SK-N-MC (cell line): Measurements from ENCODE around the gene PPP1R18.

ENCODE experiments used
- DNase-seq: peaks from one replicate; pipeline ENCODE4 v3.0.0-alpha.2; 2011; ENCODE audit warnings: low read depth, low spot score
- H3K27ac ChIP-seq: fragments of 200-600 bp; sonication (generic); 2 replicates; pipeline ENCODE4 v1.5.1; 2016; ENCODE audit warnings: mixed run types
- H3K36me3 ChIP-seq: fragments of 200-600 bp; sonication (generic); 2 replicates; pipeline ENCODE4 v1.6.1; 2017; ENCODE audit warnings: antibody characterized with exemption, low read length, mixed read lengths; ENCODE audit not compliant: insufficient read depth
- H3K4me3 ChIP-seq: fragments of 200-600 bp; sonication (generic); 2 replicates; pipeline ENCODE4 v1.5.1; 2016
- H3K9ac ChIP-seq: fragments of 200-600 bp; sonication (generic); 2 replicates; pipeline ENCODE4 v1.8.0; 2017; ENCODE audit warnings: mixed run types, mixed read lengths; ENCODE audit not compliant: insufficient read length
- H3K9me3 ChIP-seq: fragments of 200-600 bp; sonication (generic); 2 replicates; pipeline ENCODE4 v1.6.1; 2017; ENCODE audit warnings: low read depth, mild to moderate bottlenecking, antibody characterized with exemption, low read length, moderate library complexity, mixed read lengths
- EZH2 ChIP-seq: fragments of 200-600 bp; sonication (generic); IDR thresholded peaks from one replicate; pipeline ENCODE4 v1.6.1; 2017; ENCODE audit warnings: antibody characterized with exemption
- FOXP2 ChIP-seq: optimal IDR thresholded peaks from 2 replicates; pipeline ENCODE3; 2011; ENCODE audit warnings: mild to moderate bottlenecking, moderate library complexity; ENCODE audit not compliant: insufficient read depth; ENCODE audit errors: extremely low read length, control extremely low read depth
- POLR2AphosphoS5 ChIP-seq: IDR thresholded peaks from 2 replicates; pipeline ENCODE4 v1.6.1; 2012; ENCODE audit warnings: mild to moderate bottlenecking, low read depth, low read length, borderline replicate concordance

PPP1R18 gene

DNA sequence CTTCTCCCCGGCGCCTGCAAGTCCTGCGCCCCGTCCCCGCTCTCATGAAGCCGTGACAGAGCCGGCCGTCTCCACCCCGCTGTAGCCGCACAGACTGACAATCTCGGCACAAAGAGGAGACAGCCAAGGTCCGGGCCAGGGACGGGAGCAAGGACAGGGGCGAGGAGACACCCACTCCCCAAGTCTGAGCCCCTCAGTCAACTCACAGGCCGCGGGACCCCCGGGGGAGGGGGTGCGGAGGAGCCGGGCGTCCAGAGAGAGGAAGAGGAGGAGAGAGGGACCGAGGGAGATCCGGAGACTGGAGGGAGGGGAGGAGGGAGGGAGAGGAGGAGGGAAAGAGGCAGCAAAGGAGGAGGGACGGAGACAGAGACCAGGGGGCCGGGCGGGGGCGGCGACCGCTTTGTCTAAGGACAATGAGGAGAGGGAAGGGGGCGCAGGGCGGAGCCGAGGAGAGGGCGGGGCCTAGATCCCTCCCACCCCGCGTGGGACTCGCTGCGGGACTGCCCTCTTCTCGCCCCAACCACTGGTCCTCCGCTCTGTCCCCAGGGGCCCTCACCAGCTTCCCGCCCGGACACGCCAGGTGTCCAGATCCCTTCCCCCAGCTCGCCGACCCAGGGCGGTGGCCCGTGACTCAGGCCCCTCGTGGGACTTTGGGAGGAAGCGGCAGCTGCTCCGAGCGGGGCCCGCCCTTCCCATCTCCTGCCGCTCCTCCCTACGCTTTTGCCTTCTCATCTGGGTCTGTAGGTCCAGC is 638 bp upstream of the PPP1R18 start:
- peak overlapping the region; percentile 96 for H3K4me3 ChIP-seq
- no peaks in the 10 kb centered on the region for H3K9me3 ChIP-seq
- peak overlapping the region; percentile 81 for H3K9ac ChIP-seq
- H3K27ac ChIP-seq: peak overlapping the region; percentile 54; the same call in 1 of the 2 replicates
- TF ChIP-seq FOXP2 (no peak), POLR2AphosphoS5 (peak; percentile 72)
- H3K36me3 ChIP-seq: no peaks in the 10 kb centered on the region
- DNase-seq: no peak

DNA sequence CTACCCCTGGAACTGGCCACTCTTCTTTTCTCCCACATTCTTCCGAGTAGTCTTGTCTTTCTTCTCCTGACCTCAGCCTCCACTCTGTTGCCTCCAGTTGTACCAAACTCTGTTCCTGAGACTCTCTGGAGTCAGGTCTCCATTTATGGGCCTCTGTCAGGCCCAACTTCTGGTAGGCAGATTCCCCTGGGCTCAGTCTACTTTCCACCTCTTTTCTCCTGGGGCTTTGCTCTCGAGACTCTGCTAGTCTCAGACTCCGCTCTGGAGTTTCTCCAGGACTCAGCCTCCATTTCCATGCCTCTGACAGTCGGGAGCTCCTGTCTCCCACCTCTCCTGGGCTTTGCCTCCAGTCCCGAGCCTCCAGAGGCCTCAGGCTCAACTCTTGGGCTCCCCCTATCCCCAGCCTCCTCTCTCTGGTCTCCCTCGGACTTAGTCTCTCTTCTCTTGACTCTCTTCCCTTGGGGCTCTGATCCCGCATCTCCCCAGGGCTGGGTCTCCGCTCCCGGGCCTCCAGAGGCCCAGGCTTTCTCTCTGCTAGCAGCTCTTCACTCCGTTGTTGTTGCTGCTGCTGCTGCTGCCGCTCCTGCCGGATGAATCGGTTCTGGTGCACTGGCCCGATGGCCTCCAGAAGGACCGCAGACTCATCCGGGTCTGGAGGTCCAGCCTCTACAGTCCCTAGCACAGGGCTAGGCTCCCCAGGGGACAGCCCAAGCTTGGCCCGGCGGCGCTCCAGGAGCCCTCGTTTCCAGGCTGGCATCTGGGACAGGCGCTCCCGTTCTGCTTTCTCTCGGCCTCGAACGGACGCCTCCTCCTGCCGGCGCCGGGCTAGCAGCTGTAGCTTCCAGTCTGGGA is 1.1 kb downstream of the PPP1R18 start:
- Histone ChIP-seq H3K36me3 (no peaks in the 10 kb centered on the region), H3K4me3 (peak overlapping the region; percentile 96), H3K9me3 (no peaks in the 10 kb centered on the region), H3K9ac (peak overlapping the region; percentile 81), H3K27ac (no peak overlapping the region)
- TF ChIP-seq POLR2AphosphoS5 (no peak), FOXP2 (no peak), EZH2 (no peak)
- no peak for DNase-seq

DNA sequence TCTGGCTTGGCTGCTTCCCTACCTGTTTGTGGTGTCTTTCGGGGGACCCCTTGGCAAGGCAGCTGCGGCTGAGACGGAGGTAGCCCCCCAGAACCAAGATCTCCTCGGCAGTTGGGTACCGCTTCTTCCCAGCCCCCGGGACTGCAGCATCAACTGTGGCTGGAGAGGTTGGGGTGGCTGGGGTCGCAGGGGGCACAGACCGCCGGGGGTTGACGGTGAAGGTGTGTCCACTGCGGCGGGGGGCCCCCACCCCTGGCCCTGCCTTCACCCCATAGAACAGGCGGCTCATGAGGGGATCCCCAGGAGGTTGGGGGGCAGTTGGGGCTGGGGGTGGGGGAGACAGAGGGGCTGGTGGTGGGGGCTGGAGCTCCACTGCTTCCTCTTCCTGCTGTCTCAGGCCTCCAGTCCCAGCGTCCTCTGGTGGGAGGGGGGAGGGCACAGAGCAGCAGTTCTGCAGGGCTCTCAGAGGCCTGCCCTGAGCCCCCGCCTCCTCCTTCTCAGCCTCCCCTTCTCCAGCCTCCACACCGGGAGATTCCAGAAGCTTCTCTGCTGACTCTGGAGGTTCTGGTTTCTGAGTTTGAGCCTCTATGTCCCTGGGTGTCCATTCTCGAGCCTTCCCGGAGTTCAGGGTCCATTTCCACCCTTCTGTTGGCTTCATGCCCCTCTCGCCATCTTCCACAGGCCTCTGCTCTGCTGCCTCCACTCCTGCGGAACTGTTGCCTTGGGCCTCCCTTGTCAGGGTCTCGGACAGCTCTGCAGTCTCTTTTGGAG is 1.9 kb downstream of the PPP1R18 start:
- no peaks in the 10 kb centered on the region for H3K9me3 ChIP-seq
- TF ChIP-seq EZH2 (no peak), POLR2AphosphoS5 (no peak), FOXP2 (no peak)
- peak overlapping the region; percentile 74 for H3K9ac ChIP-seq
- H3K4me3 ChIP-seq: peak overlapping the region; percentile 78
- no peak for DNase-seq
- H3K36me3 ChIP-seq: no peaks in the 10 kb centered on the region
- H3K27ac ChIP-seq: peak overlapping the region; percentile 83; the same call in 1 of the 2 replicates

DNA sequence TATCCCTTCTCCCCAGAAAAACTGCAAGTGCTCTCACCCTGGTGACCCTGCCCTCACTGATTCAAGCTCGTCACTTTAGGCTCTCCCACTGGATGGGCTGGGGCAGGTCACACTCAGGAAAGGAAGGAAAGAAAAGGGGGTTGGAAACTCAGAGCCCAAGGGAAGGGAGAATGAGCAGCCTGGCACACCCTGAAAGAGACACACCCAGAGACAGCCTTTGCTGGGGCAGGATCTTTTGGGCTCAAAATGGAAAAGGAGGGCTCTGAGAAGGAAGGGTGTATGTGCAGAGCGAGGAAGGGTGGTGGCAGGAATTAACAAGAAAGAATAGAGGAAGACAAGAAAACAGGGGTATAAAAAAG is 2.5 kb downstream of the PPP1R18 start:
- Histone ChIP-seq H3K36me3 (no peaks in the 10 kb centered on the region; the same call in 1 of the 2 replicates), H3K9me3 (no peaks in the 10 kb centered on the region), H3K4me3 (peak overlapping the region; percentile 78), H3K9ac (peak overlapping the region; percentile 74), H3K27ac (peak overlapping the region; percentile 83; the same call in 1 of the 2 replicates)
- TF ChIP-seq POLR2AphosphoS5 (no peak), FOXP2 (no peak), EZH2 (no peak)
- no peak for DNase-seq

DNA sequence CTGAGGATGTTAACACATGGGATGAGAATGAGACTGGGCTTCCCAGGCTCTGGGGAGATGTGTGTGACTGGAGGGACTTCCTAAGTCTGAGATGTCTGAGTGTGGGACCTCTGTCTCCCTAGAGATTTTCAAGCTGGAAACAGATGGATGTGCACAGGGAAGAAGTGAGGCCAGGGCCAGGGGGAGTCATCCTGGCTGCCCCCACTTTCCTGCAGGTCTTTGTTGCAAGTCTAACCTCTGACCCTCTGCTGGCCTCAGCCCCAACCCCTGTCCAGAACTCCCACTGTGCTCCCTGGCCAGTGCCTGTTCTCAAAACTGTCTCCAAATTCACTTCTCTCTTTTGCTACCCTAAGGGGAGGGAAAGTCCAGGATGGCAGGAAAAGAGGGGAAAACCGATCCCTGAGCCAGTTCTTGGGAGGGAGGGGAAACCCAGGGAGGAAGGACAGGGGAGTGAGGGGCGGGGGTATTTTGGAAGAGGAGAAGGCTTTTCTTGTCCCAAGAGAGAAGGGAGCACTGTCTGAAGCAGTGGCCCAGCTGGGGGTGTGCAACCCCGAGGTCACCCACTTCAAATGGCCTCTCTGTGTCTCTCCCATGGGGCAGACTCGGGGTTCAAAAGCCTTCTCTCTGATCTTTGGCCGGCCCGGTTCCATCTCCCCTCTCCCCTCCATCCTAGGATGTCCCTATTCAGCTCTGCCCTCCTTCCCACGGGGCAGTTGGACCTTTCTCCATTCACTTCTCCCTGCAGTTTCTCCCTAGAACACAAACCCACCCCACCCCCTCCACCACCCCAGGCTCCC is 3.1 kb downstream of the PPP1R18 start:
- peak overlapping the region; percentile 83 for H3K27ac ChIP-seq
- H3K4me3 ChIP-seq: peak overlapping the region; percentile 78
- no peaks in the 10 kb centered on the region for H3K9me3 ChIP-seq
- H3K36me3 ChIP-seq: peaks cover 5% of the 10 kb centered on the region
- no peak for DNase-seq
- TF ChIP-seq EZH2 (no peak), FOXP2 (no peak), POLR2AphosphoS5 (no peak)
- peak overlapping the region; percentile 74 for H3K9ac ChIP-seq

DNA sequence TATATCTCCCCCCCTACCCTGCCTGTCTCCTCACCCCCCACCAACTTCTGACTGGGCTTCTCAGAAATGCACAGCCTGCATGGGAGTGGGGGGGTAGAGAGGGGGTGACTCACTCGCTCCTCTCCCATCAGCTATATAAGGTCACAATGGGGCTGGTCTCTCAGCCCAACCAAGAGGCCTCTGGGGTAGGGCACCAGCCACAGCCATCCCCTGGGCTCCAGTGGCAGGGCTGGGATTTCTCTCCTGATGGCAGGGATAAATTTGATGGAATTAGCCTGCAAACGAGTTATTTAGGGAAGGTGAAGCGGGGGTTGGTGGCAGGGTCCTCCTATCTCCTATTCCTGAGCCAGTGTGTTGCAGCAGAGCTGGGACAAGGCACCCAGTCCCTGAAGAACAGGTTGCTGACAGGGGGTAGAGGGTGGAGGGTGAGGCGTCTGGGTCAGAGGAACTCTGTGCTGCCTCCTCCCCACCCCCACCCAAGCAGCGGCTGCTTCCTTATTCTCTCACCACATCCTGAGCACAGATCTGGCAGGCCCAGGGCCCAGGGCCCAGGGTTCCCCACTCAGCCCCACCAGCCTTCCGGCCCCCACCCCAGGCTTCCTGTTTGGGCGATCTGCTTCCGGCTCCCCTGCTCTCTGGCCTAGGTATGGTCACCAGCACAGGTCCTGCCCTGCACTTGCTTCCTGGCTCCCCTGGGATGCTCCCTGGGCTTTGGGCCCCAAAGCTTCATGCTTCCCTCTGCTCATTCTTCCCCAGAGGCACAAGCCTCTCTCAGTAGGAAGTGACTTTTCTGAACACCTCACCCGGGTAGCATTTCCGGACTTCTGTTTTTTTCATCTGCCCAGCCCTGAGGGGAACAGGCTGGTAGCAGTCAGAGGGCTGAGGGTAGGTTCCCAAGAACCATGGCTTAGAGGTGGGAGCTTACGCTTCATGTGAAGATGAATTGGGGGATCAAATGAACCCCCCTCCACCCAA is 4.0 kb downstream of the PPP1R18 start:
- TF ChIP-seq POLR2AphosphoS5 (peak; percentile 61), EZH2 (no peak)
- peak overlapping the region; percentile 74 for H3K9ac ChIP-seq
- H3K9me3 ChIP-seq: no peaks in the 10 kb centered on the region
- no peak for DNase-seq
- peak overlapping the region; percentile 83 for H3K27ac ChIP-seq
- peak overlapping the region; percentile 78 for H3K4me3 ChIP-seq
- peaks cover 5% of the 10 kb centered on the region for H3K36me3 ChIP-seq

DNA sequence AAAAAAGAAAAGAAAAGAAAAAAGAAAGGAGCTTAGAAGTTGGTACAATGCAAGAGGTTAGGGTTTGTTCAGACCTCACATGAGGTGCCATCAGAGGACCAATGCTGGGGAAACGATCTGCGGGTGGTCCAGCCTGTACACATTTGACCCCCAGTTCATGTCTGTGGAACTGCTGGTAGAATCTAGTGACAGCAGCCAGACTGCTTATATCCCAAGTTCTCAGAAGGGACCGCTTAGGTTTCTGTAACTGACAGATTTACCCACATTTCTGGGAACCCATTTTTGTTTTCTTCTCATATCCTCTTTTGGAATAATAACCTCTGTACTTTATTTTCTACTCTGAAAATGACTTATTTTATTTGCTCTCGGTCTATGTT is 4.7 kb downstream of the PPP1R18 start:
- Histone ChIP-seq H3K9me3 (no peaks in the 10 kb centered on the region), H3K9ac (peak overlapping the region; percentile 74), H3K4me3 (peak overlapping the region; percentile 78), H3K36me3 (peaks cover 8% of the 10 kb centered on the region), H3K27ac (peak overlapping the region; percentile 83)
- no peak for DNase-seq
- TF ChIP-seq FOXP2: no peak
- TF ChIP-seq EZH2: no peak
- no peak for TF ChIP-seq POLR2AphosphoS5
